Pancreas (tissue), 10 donors: Measurements from ENCODE around the gene NNAT. TPM values are rescaled to one million over a fixed set of nuclear protein-coding genes. Genes with fewer than 3 reads are reported as not detected.

Source experiments
- ATAC-seq, 4 donors: fragments of 200-7000 bp; cut with Tn5 transposase; one replicate each; pipeline versions ENCODE4 v1.8.0 to v1.9.1; 2020; ENCODE audit warnings: mild to moderate bottlenecking in 4 of 4, moderate library complexity in 4 of 4
- DNase-seq, 6 donors: peaks; one replicate each; pipeline ENCODE4 v3.0.0-alpha.2; 2020
- FAIRE-seq: peaks from 2 replicates; lab custom pipeline; 2012; peaks lifted over from hg19 to GRCh38; lab: Jason Lieb, UNC
- H3K27ac ChIP-seq, 4 donors: fragments of 200-600 bp; sonication (generic); 1 replicate in 3 of 4; 2 replicates in 1 of 4; pipeline versions ENCODE4 v1.5.0 to v1.8.0; 2020
- H3K27me3 ChIP-seq, 4 donors: fragments of 200-600 bp; one replicate each; pipeline ENCODE4 v1.8.0; 2021
- H3K36me3 ChIP-seq, 3 donors: fragments of 200-600 bp; sonication (generic) in 1 of 3; one replicate each; pipeline versions ENCODE4 v1.5.0 to v1.8.0; 2020 to 2021
- H3K4me1 ChIP-seq, 3 donors: fragments of 200-600 bp; one replicate each; pipeline ENCODE4 v1.8.0; 2021
- H3K4me3 ChIP-seq, 4 donors: fragments of 200-600 bp; sonication (generic) in 2 of 4; one replicate each; pipeline versions ENCODE4 v1.5.0 to v1.8.0; 2020 to 2021
- H3K9me3 ChIP-seq, 4 donors: fragments of 200-600 bp; one replicate each; pipeline ENCODE4 v1.8.0; 2021
- CTCF ChIP-seq, 4 donors: fragments of 200-600 bp; sonication (generic) in 3 of 4; IDR thresholded peaks; one replicate each; pipeline versions ENCODE4 v1.5.0 to v1.8.0; 2021; ENCODE audit warnings: antibody characterized with exemption in 4 of 4
- WGBS, 2 donors: extraction: QIAGEN DNeasy Blood & Tissue Kit; methylation state at CpG; one replicate each; pipeline ENCODE4 v1.1.7; 2013; 5-methylcytosine and 5-hydroxymethylcytosine counted together
- intact Hi-C, 3 donors: fragments of 100-400 bp; cut with DNase I; formaldehyde crosslinking; loops; one replicate each; pipeline versions ENCODE4 v1.11.1 to v1.14.2; 2022
- polyA plus RNA-seq, 2 donors: library from polyadenylated mRNA; stranded (reverse); fragments of 200-250 nt; gene quantifications; one replicate each; pipeline ENCODE4 v1.2.3, GENCODE V29; 2013
- total RNA-seq, 6 donors: library from RNA; stranded (reverse); fragmentation: NEBNext Ultra II Directional in 4 of 6; extraction: Animal tissue kit (Norgen Biotek cat#: 25700) in 4 of 6; gene quantifications; one replicate each; pipeline versions ENCODE4 v1.2.1 to v1.2.4, GENCODE V29; 2021 to 2023
- donor health status: healthy with polysubstance abuse.
- donor health status: DM: no; HTN: no; CAD: no; lungs with moderate emphysema.
- donor health status: DM: no; HTN: no; CAD: no.
- donor health status: control.
- donor health status: control.
- donor health status: Bipolar disorder and iron deficiency.
- donor health status: DM: yes; HTN: yes; CAD: no.
- donor health status: DM: no; HTN: no; CAD: no.
- donor health status: DM: no; HTN: no; CAD: no.
- donor health status: DM: yes; HTN: yes; CAD: no.

Gene NNAT
- total and polyA plus RNA-seq, 8 donors = 0.31 to 1.0 (median 0.63) TPM; not detected in 4

GRCh38 chr20:37533154-37533715 is 12.2 kb downstream of the NNAT start:
- intact Hi-C loops = loop anchor here (5.0 to 10.0 kb wide), 3 partner anchors 261 to 341 kb away; partner anchors contain the start of gene GHRH (in 1 of the 3)
- Histone ChIP-seq H3K4me1 (peaks cover 0 to 5% (median 5%) of the 10 kb centered on the region in 3 donors), H3K36me3 (no peaks in the 10 kb centered on the region), H3K27me3 (no peaks in the 10 kb centered on the region), H3K9me3 (no peaks in the 10 kb centered on the region), H3K27ac (no peak overlapping the region), H3K4me3 (no peak overlapping the region)
- WGBS, 2 donors = 67 to 80% methylated on average over 2 of the region's 2 CpGs
- no peak for TF ChIP-seq CTCF (IDR thresholded peaks at IDR 0.05)
- no peak for FAIRE-seq
- DNase-seq = no peak
- no peak for ATAC-seq

- peak; percentile 23 for FAIRE-seq
- H3K27ac ChIP-seq = no peak overlapping the region
- intact Hi-C loops = loop anchor here (5.0 to 10.0 kb wide), 4 partner anchors 262 to 342 kb away; partner anchors contain the start of gene GHRH (in 1 of the 3)
- TF ChIP-seq CTCF (IDR thresholded peaks at IDR 0.05) = peak; percentile 64 to 74 (median 66)
- WGBS, 2 donors = 57 to 60% methylated on average over 6 of the region's 6 CpGs
- no peaks in the 10 kb centered on the region for H3K4me1 ChIP-seq
- no peaks in the 10 kb centered on the region for H3K9me3 ChIP-seq
- no peaks in the 10 kb centered on the region for H3K27me3 ChIP-seq
- H3K4me3 ChIP-seq = no peak overlapping the region
- peak in 3 of 6 donors; percentile 36 to 73 (median 43) for DNase-seq
- ATAC-seq = peak; percentile 84 to 99 (median 97)
- no peaks in the 10 kb centered on the region for H3K36me3 ChIP-seq
Observed at GRCh38 chr20:37534401-37535157, 13.5 kb downstream of the NNAT start.

GRCh38 chr20:37535443-37536132 is 14.5 kb downstream of the NNAT start:
- WGBS, 2 donors = 50 to 57% methylated on average over 10 of the region's 10 CpGs
- no peaks in the 10 kb centered on the region for H3K27me3 ChIP-seq
- intact Hi-C loops = loop anchor here in 2 of 3 donors (5.0 to 10.0 kb wide), 2 partner anchors 271 to 338 kb away; partner anchors contain the start of gene GHRH (in 1 of the 2)
- no peak for ATAC-seq
- TF ChIP-seq CTCF (IDR thresholded peaks at IDR 0.05) = no peak
- FAIRE-seq = no peak
- no peaks in the 10 kb centered on the region for H3K4me1 ChIP-seq
- H3K27ac ChIP-seq = no peak overlapping the region
- no peak overlapping the region for H3K4me3 ChIP-seq
- no peak for DNase-seq
- H3K36me3 ChIP-seq = no peaks in the 10 kb centered on the region
- H3K9me3 ChIP-seq = no peaks in the 10 kb centered on the region

- WGBS, 2 donors = 68 to 77% methylated on average over 1 of the region's 1 CpG
- no peak for ATAC-seq
- Histone ChIP-seq H3K9me3 (no peaks in the 10 kb centered on the region), H3K27me3 (no peaks in the 10 kb centered on the region), H3K4me1 (no peaks in the 10 kb centered on the region), H3K4me3 (no peak overlapping the region), H3K27ac (no peak overlapping the region), H3K36me3 (no peaks in the 10 kb centered on the region)
- TF ChIP-seq CTCF (IDR thresholded peaks at IDR 0.05) = no peak
- intact Hi-C loops = loop anchor here in 2 of 3 donors (5.0 to 10.0 kb wide), 2 partner anchors 273 to 340 kb away; partner anchors contain the start of gene GHRH (in 1 of the 2)
- no peak for FAIRE-seq
- no peak for DNase-seq
Observed at GRCh38 chr20:37537505-37537904, 16.5 kb downstream of the NNAT start.
